K562 (cell line): Measurements from ENCODE around the gene GFOD1.

ENCODE experiments used
- ELK1 ChIP-seq: sonication (generic); formaldehyde crosslinking; IDR thresholded peaks from 2 replicates; pipeline ENCODE4 v1.8.1; 2022; ENCODE audit warnings: missing genetic modification reagents
- TAF1 ChIP-seq: IDR thresholded peaks from 2 replicates; pipeline ENCODE4 v1.6.1; 2011; ENCODE audit warnings: mild to moderate bottlenecking, low read length, moderate library complexity; ENCODE audit not compliant: insufficient read depth, control insufficient read depth, severe bottlenecking; ENCODE audit errors: extremely low read depth

GRCh38 chr6:13452346-13453117, 34.9 kb downstream of the GFOD1 start:
- TF ChIP-seq TAF1 (no peak), ELK1 (CRISPR knock-in tag) (no peak)
